GM12878 (cell line): ENCODE data around the gene CNNM2.
"Not testable (repeated sequence)": the region's sequence is repeated elsewhere in the genome, so short reads cannot be mapped to it uniquely, and the experiment has no call there.

ENCODE experiments used
- CBFB ChIP-seq: IDR thresholded peaks from 2 replicates; pipeline ENCODE4 v1.6.1; 2016; ENCODE audit warnings: antibody characterized with exemption, low read depth
- CTCF ChIP-seq, 3 experiments: IDR thresholded peaks in 2 of 3; conservative IDR thresholded peaks in 1 of 3; 2 replicates each; pipeline ENCODE4 v1.5.1; 2011; ENCODE audit warnings: low read depth in 3 of 3, low read length in 3 of 3, mild to moderate bottlenecking in 3 of 3, control low read depth in 2 of 3, moderate library complexity in 2 of 3, inconsistent platforms in 1 of 3, mixed read lengths in 1 of 3; ENCODE audit not compliant: control insufficient read depth in 2 of 3, insufficient read depth in 1 of 3; ENCODE audit errors: extremely low read depth in 1 of 3
- EZH2 ChIP-seq: IDR thresholded peaks from 2 replicates; pipeline ENCODE4 v1.6.1; 2012; ENCODE audit warnings: low read depth, mild to moderate bottlenecking, control low read depth, inconsistent platforms, low read length, borderline replicate concordance; ENCODE audit not compliant: control insufficient read depth
- NKRF ChIP-seq: fragments of 450-650 bp; conservative IDR thresholded peaks from 2 replicates; pipeline ENCODE4 v1.6.1; 2017; ENCODE audit warnings: mild to moderate bottlenecking, moderate library complexity
- PAX8 ChIP-seq: fragments of 450-650 bp; IDR thresholded peaks from 2 replicates; pipeline ENCODE4 v1.6.1; 2017; ENCODE audit warnings: mild to moderate bottlenecking, moderate library complexity
- POLR2A ChIP-seq: IDR thresholded peaks from 2 replicates; pipeline ENCODE4 v1.6.1; 2011; ENCODE audit warnings: low read depth, mild to moderate bottlenecking, low read length
- PRDM15 ChIP-seq: fragments of 450-650 bp; formaldehyde crosslinking; IDR thresholded peaks from 2 replicates; pipeline ENCODE4 v1.4.0; 2020; ENCODE audit warnings: mild to moderate bottlenecking, moderate library complexity
- RAD21 ChIP-seq: IDR thresholded peaks from 2 replicates; pipeline ENCODE4 v1.6.1; 2011; ENCODE audit warnings: mild to moderate bottlenecking, low read depth, low read length, moderate library complexity; ENCODE audit not compliant: insufficient read depth
- SIN3A ChIP-seq: IDR thresholded peaks from 2 replicates; pipeline ENCODE4 v1.6.1; 2012; ENCODE audit warnings: low read depth, low read length, improper control_type of control experiment
- SRF ChIP-seq, 2 experiments: IDR thresholded peaks; 2 replicates each; pipeline ENCODE4 v1.6.1; 2011; ENCODE audit warnings: low read depth in 2 of 2, low read length in 2 of 2, mild to moderate bottlenecking in 1 of 2, moderate library complexity in 1 of 2

GRCh38 chr10:103135168-103135567 lies 217.1 kb downstream of the CNNM2 start:
- not testable (repeated sequence) for TF ChIP-seq CTCF (IDR thresholded peaks at IDR 0.05 in 2 of 3, conservative IDR thresholded peaks at IDR 0.05 in 1 of 3; ENCODE audit: control insufficient read depth in 2 of 3, extremely low read depth in 1 of 3, insufficient read depth in 1 of 3, low read depth in 3 of 3, low read length in 3 of 3); SIN3A; RAD21; EZH2; PRDM15 (CRISPR knock-in tag); POLR2A; PAX8; NKRF; CBFB; SRF (IDR thresholded peaks at IDR 0.05; ENCODE audit: low read depth in 2 of 2, low read length in 2 of 2)
